HG02623 (cell line): ENCODE data around the gene UGT8.
A peak's percentile ranks its signal among the peaks of the same experiment; 100 is the strongest.
"Not testable (repeated sequence)": the region's sequence is repeated elsewhere in the genome, so short reads cannot be mapped to it uniquely, and the experiment has no call there.

ENCODE experiments used
- ATAC-seq: cut with Tn5 transposase; IDR thresholded peaks from one replicate; pipeline ENCODE4 v1.9.1; 2021; ENCODE audit warnings: moderate library complexity; ENCODE audit not compliant: unreplicated experiment

Gene UGT8

GRCh38 chr4:114601304-114602052 lies 2.9 kb downstream of the UGT8 start:
- ATAC-seq: peak; percentile 27

- peak; percentile 90 for ATAC-seq
Measured at GRCh38 chr4:114603497-114603896, 4.9 kb downstream of the UGT8 start.

- ATAC-seq: no peak
Measured at GRCh38 chr4:114606245-114606644, 7.6 kb downstream of the UGT8 start.

- ATAC-seq: no peak
Measured at GRCh38 chr4:114607056-114607455, 8.4 kb downstream of the UGT8 start.

GRCh38 chr4:114613560-114613959 lies 15.0 kb downstream of the UGT8 start:
- no peak for ATAC-seq

- no peak for ATAC-seq
Measured at GRCh38 chr4:114615435-114615834, 16.8 kb downstream of the UGT8 start.

- not testable (repeated sequence) for ATAC-seq
Measured at GRCh38 chr4:114616036-114616435, 17.4 kb downstream of the UGT8 start.

GRCh38 chr4:114626196-114626595 lies 27.6 kb downstream of the UGT8 start:
- ATAC-seq: no peak

- ATAC-seq: no peak
Measured at GRCh38 chr4:114636192-114636935, 37.8 kb downstream of the UGT8 start.

GRCh38 chr4:114642173-114642780 lies 43.7 kb downstream of the UGT8 start:
- ATAC-seq: no peak

- no peak for ATAC-seq
Measured at GRCh38 chr4:114649908-114650307, 51.3 kb downstream of the UGT8 start.

GRCh38 chr4:114653675-114654074 lies 55.1 kb downstream of the UGT8 start:
- no peak for ATAC-seq

GRCh38 chr4:114654592-114654991 lies 56.0 kb downstream of the UGT8 start:
- no peak for ATAC-seq

- no peak for ATAC-seq
Measured at GRCh38 chr4:114658179-114658578, 59.6 kb downstream of the UGT8 start.

- no peak for ATAC-seq
Measured at GRCh38 chr4:114658776-114659175, 60.2 kb downstream of the UGT8 start.

GRCh38 chr4:114659386-114660008 lies 60.9 kb downstream of the UGT8 start:
- ATAC-seq: peak; percentile 97

GRCh38 chr4:114663083-114663482 lies 64.5 kb downstream of the UGT8 start:
- no peak for ATAC-seq

- no peak for ATAC-seq
Measured at GRCh38 chr4:114668577-114668976, 70.0 kb downstream of the UGT8 start.

- peak; percentile 53 for ATAC-seq
Measured at GRCh38 chr4:114670733-114671132, 72.1 kb downstream of the UGT8 start.

GRCh38 chr4:114673306-114673705 lies 74.7 kb downstream of the UGT8 start:
- no peak for ATAC-seq

GRCh38 chr4:114674080-114674479 lies 75.5 kb downstream of the UGT8 start:
- no peak for ATAC-seq
